DMS153 (cell line): Measurements from ENCODE around the gene NEUROD4.

Experiments
- DNase-seq: peaks from one replicate; lab custom pipeline; 2025; lab: John Stamatoyannopoulos, UW

Gene NEUROD4

GRCh38 chr12:55061024-55061423, 41.2 kb downstream of the NEUROD4 start:
- DNase-seq, result no peak

DNA sequence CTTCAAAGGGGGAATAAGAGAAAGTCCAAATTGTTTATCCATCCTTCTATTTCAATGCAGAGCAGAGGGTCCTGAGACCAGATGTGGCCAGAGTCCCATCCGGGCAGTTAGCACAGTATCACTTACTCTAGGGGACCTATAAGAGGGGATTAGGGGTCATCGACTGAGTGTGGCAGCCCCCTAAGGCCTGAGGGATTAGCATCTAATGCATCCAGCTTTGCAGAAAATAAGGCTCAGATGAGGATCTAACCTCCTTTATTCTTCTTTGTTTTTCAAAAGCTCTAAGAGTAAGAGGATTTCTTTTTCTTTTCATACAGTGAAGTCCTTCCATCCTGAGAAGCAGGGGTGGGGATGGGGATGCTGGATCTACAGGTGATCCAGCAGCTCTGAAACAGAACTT, 43.5 kb downstream of the NEUROD4 start:
- no peak for DNase-seq

- DNase-seq, result no peak
Observed at GRCh38 chr12:55065535-55065934, 45.8 kb downstream of the NEUROD4 start.

DNA sequence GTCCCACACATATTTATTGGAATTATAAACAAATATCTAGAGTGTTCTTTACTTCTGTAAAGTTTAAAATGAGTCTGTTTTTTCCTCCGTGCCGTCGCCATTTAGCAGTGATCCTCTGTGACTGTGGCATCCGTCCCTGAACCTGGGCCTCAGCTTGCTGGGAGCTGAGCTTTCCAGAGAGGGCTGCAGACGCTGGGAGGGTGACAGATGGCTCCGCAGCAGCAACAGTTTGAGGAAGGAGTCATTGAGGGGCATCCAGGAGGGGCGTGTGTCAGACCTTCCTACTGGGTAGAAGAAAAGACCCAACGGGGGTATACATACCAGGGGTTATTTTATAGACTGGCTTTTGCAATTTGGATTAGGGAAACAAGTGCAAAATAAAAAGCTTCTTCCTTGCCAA, 47.9 kb downstream of the NEUROD4 start:
- no peak for DNase-seq

- DNase-seq, result peak; percentile 75
Observed at GRCh38 chr12:55068416-55069010, 48.7 kb downstream of the NEUROD4 start.

DNA sequence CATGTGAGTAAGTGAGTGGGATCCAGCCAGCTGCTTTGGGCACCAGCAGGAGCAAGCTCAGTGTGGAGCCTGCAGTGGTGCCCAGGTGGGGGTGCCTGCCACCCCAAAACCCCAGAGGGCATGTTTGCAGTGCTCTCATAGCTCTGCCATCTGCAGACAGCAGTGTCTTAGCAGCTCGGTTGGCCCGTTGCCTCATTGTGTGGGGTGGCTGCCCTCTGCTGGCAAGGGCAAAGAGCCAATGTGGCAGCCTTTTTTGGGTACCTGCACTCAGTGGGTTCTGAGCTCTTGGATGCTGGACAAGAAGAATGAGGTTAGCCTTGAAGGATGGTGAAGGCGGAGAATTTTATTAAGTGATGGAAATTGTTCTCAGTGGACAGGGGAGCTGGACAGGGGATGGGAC, 52.3 kb downstream of the NEUROD4 start:
- peak; percentile 56 for DNase-seq

- peak; percentile 34 for DNase-seq
Observed at GRCh38 chr12:55073043-55074022, 53.6 kb downstream of the NEUROD4 start.

DNA sequence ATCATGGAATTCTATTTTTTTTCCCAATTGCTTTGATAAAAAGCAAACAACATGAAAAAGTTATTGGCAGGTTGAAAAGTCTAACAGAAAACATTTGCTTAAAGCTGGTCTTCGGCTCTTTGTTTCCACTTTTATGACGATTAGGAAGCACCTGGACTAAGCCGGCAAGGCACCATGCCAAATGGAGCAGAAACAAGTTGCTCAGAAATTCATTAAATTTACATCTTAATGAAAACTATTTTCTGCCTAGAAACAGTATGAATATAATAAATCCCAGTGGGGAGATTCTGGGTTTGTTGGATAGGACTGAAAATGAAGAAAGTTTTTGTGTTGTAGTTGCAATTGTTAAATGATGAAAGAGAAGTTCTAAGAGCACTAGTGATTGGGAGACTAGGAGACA, 55.0 kb downstream of the NEUROD4 start:
- peak; percentile 9 for DNase-seq
